Type B pancreatic cell (in vitro differentiated cells): ENCODE measurements around the gene ISG20. TPM values are rescaled to one million over a fixed set of nuclear protein-coding genes. Genes with fewer than 3 reads are reported as not detected.

Source experiments
- DNase-seq: peaks from one replicate; pipeline ENCODE4 v3.0.0; 2021; ENCODE audit warnings: mixed read lengths; ENCODE audit not compliant: unreplicated experiment; ENCODE audit errors: extremely low spot score
- H3K27ac Mint-ChIP-seq: 2 replicates; pipeline ENCODE4 v1.8.0; 2021; ENCODE audit warnings: mild to moderate bottlenecking, mixed read lengths
- H3K27me3 Mint-ChIP-seq: 2 replicates; pipeline ENCODE4 v1.8.0; 2021; ENCODE audit warnings: mixed read lengths
- H3K36me3 Mint-ChIP-seq: 2 replicates; pipeline ENCODE4 v1.8.0; 2021; ENCODE audit warnings: mixed read lengths
- H3K4me1 Mint-ChIP-seq: one replicate; pipeline ENCODE4 v1.8.0; 2021; ENCODE audit warnings: mixed read lengths; ENCODE audit not compliant: unreplicated experiment
- H3K4me3 Mint-ChIP-seq: 2 replicates; pipeline ENCODE4 v1.8.0; 2021; ENCODE audit warnings: mild to moderate bottlenecking, mixed read lengths
- H3K9me3 Mint-ChIP-seq: 2 replicates; pipeline ENCODE4 v1.8.0; 2021; ENCODE audit warnings: mixed read lengths
- CTCF ChIP-seq: fragments of 200-600 bp; sonication (generic); conservative IDR thresholded peaks from 2 replicates; pipeline ENCODE4 v1.5.0; 2021; ENCODE audit warnings: antibody characterized with exemption, mild to moderate bottlenecking
- total RNA-seq: library from RNA; stranded (reverse); gene quantifications from 2 replicates; pipeline ENCODE4 v1.2.1, GENCODE V29; 2021; ENCODE audit warnings: low replicate concordance

ISG20 gene
- total RNA-seq, 1 donor from 2014 or later = 4.9 TPM

DNA sequence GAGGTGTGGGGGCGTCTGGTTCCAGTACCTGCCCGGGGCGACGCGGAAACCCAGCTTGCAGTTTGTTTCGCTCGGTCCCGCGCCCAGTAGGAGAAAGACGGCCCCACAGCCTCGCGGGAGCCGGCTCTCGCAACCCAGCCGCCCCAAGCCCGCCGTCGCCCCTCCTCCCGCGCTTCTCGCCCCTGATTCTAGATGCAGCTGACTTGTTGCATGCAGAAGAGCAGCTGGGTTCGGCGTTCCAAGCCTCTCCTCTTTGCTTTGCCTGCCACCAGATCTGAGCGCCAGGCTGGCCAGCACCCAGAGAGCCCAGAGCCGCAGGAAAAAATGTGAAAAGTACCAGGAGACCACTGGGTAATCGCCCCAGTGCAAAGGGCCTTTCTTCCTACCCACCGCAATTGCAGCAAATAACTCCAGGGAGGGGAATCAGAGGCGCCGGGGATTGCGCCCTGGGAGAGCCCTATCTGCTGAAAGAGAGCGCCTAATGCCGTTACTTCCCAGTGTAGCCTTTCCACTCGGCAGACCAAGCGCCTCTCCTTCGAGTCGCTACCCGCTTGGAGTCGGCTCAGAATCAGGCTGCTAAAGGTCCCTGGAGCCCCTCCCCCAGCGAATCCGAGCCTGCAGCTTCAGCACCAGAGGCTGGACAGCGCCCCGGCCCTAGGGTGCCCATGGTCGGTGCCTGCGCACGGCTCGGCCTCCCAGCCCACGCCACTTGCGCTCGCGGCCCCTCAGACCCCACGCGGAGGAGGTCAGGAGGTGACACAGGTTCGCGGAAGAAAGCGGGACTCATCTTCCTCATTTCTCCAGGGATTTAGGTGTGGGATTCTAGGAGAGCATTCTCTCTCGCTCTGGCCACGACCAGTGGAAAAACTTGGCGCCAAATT is 33.4 kb upstream of the ISG20 start:
- no peak for DNase-seq
- no peak overlapping the region for H3K27ac Mint-ChIP-seq
- peak overlapping the region; percentile 85 for H3K4me3 Mint-ChIP-seq
- TF ChIP-seq CTCF = no peak
- H3K36me3 Mint-ChIP-seq = no peaks in the 10 kb centered on the region
- H3K4me1 Mint-ChIP-seq = peaks cover 15% of the 10 kb centered on the region
- peaks cover 92% of the 10 kb centered on the region for H3K27me3 Mint-ChIP-seq
- H3K9me3 Mint-ChIP-seq = no peaks in the 10 kb centered on the region

- Mint-ChIP-seq H3K9me3 (no peaks in the 10 kb centered on the region), H3K4me1 (peaks cover 15% of the 10 kb centered on the region), H3K27ac (no peak overlapping the region), H3K4me3 (peak overlapping the region; percentile 85), H3K36me3 (no peaks in the 10 kb centered on the region), H3K27me3 (peaks cover 96% of the 10 kb centered on the region)
- DNase-seq = no peak
- TF ChIP-seq CTCF = no peak
Observed at GRCh38 chr15:88606070-88606794, 32.6 kb upstream of the ISG20 start.

- Mint-ChIP-seq H3K4me1 (peaks cover 19% of the 10 kb centered on the region), H3K36me3 (no peaks in the 10 kb centered on the region), H3K27ac (no peak overlapping the region), H3K27me3 (peaks cover 96% of the 10 kb centered on the region), H3K9me3 (no peaks in the 10 kb centered on the region), H3K4me3 (no peak overlapping the region)
- no peak for TF ChIP-seq CTCF
- DNase-seq = no peak
Observed at GRCh38 chr15:88607951-88608350, 30.9 kb upstream of the ISG20 start.

DNA sequence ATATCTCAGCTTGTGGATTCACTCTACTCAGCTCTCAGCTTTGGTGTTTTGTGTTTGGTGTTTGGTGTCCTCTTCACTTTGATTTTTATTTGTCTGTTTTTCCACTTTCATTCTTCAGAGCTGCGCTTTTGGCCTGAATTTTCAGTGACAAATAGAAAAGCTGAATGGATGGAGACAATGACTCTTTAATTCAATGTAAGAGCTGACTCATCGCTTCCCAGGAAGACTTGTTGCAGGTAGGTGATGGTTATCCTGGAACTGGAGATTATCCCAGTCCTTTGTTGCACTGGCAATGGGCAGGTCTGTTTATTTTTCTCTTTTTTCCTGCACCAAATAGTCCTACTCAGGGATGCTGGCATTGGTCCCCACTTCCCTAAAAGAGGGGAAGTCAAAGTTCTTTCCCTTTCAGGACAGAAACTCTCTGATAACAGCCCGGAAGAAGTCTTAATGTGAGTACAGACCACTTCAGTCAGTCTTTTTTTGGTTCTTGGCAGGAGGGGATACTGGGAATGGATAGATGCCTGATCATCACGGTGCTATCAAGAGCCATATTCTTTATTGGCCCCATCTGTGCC is 30.1 kb upstream of the ISG20 start:
- Mint-ChIP-seq H3K4me3 (no peak overlapping the region), H3K4me1 (peaks cover 23% of the 10 kb centered on the region), H3K36me3 (no peaks in the 10 kb centered on the region), H3K27ac (no peak overlapping the region), H3K9me3 (no peaks in the 10 kb centered on the region), H3K27me3 (peaks cover 96% of the 10 kb centered on the region)
- DNase-seq = no peak
- TF ChIP-seq CTCF = no peak

GRCh38 chr15:88609344-88610090 is 29.3 kb upstream of the ISG20 start:
- Mint-ChIP-seq H3K27me3 (peaks cover 95% of the 10 kb centered on the region), H3K9me3 (no peaks in the 10 kb centered on the region), H3K27ac (no peak overlapping the region), H3K36me3 (no peaks in the 10 kb centered on the region), H3K4me3 (no peak overlapping the region), H3K4me1 (peaks cover 23% of the 10 kb centered on the region)
- DNase-seq = no peak
- TF ChIP-seq CTCF = no peak
